IMR-90 (cell line): ENCODE results near the gene CLASRP.

Experiments
- CHD1 ChIP-seq: IDR thresholded peaks from 2 replicates; pipeline ENCODE4 v1.6.1; 2012; ENCODE audit warnings: low read depth, low read length, improper control_type of control experiment
- ELK1 ChIP-seq: fragments of 150-350 bp; IDR thresholded peaks from 2 replicates; pipeline ENCODE4 v1.6.1; 2016; ENCODE audit warnings: low read depth, mild to moderate bottlenecking, low read length, moderate library complexity, borderline replicate concordance
- FOS ChIP-seq: fragments of 150-350 bp; IDR thresholded peaks from 2 replicates; pipeline ENCODE4 v1.6.1; 2016; ENCODE audit warnings: low read depth, low read length
- MXI1 ChIP-seq: IDR thresholded peaks from 2 replicates; pipeline ENCODE4 v1.6.1; 2012; ENCODE audit warnings: low read depth, mild to moderate bottlenecking, low read length, moderate library complexity, borderline replicate concordance
- POLR2A ChIP-seq: IDR thresholded peaks from 2 replicates; pipeline ENCODE4 v1.6.1; 2012; ENCODE audit warnings: mild to moderate bottlenecking, low read depth, low read length
- RAD21 ChIP-seq: IDR thresholded peaks from 2 replicates; pipeline ENCODE4 v1.6.1; 2012; ENCODE audit warnings: low read length, improper control_type of control experiment
- RCOR1 ChIP-seq: IDR thresholded peaks from 2 replicates; pipeline ENCODE4 v1.6.1; 2012; ENCODE audit warnings: mild to moderate bottlenecking, low read length, improper control_type of control experiment; ENCODE audit not compliant: insufficient replicate concordance
- RFX5 ChIP-seq: IDR thresholded peaks from 2 replicates; pipeline ENCODE4 v1.8.0; 2012; ENCODE audit warnings: low read depth, mild to moderate bottlenecking, low read length, moderate library complexity
- TF ChIP-seq, protein P1 (sequence below): conservative IDR thresholded peaks from 2 replicates; pipeline ENCODE4 v1.5.1; 2012; ENCODE audit warnings: mild to moderate bottlenecking, low read depth, low read length, improper control_type of control experiment

GRCh38 chr19:45047188-45047797 is 8.4 kb downstream of the CLASRP start:
- no peak for TF ChIP-seq POLR2A
- TF ChIP-seq, protein P1, sequence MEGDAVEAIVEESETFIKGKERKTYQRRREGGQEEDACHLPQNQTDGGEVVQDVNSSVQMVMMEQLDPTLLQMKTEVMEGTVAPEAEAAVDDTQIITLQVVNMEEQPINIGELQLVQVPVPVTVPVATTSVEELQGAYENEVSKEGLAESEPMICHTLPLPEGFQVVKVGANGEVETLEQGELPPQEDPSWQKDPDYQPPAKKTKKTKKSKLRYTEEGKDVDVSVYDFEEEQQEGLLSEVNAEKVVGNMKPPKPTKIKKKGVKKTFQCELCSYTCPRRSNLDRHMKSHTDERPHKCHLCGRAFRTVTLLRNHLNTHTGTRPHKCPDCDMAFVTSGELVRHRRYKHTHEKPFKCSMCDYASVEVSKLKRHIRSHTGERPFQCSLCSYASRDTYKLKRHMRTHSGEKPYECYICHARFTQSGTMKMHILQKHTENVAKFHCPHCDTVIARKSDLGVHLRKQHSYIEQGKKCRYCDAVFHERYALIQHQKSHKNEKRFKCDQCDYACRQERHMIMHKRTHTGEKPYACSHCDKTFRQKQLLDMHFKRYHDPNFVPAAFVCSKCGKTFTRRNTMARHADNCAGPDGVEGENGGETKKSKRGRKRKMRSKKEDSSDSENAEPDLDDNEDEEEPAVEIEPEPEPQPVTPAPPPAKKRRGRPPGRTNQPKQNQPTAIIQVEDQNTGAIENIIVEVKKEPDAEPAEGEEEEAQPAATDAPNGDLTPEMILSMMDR, result no peak
- no peak for TF ChIP-seq RFX5
- no peak for TF ChIP-seq RAD21
- no peak for TF ChIP-seq ELK1
- no peak for TF ChIP-seq CHD1
- TF ChIP-seq MXI1, result no peak
- no peak for TF ChIP-seq FOS
- no peak for TF ChIP-seq RCOR1
